AG20443 (cell line): ENCODE results near the gene DUS1L.
A peak's percentile ranks its signal among the peaks of the same experiment; 100 is the strongest.

ENCODE experiments used
- DNase-seq: peaks from one replicate; pipeline ENCODE4 v3.0.0; 2012; ENCODE audit warnings: low spot score, mixed read lengths

Gene DUS1L

DNA sequence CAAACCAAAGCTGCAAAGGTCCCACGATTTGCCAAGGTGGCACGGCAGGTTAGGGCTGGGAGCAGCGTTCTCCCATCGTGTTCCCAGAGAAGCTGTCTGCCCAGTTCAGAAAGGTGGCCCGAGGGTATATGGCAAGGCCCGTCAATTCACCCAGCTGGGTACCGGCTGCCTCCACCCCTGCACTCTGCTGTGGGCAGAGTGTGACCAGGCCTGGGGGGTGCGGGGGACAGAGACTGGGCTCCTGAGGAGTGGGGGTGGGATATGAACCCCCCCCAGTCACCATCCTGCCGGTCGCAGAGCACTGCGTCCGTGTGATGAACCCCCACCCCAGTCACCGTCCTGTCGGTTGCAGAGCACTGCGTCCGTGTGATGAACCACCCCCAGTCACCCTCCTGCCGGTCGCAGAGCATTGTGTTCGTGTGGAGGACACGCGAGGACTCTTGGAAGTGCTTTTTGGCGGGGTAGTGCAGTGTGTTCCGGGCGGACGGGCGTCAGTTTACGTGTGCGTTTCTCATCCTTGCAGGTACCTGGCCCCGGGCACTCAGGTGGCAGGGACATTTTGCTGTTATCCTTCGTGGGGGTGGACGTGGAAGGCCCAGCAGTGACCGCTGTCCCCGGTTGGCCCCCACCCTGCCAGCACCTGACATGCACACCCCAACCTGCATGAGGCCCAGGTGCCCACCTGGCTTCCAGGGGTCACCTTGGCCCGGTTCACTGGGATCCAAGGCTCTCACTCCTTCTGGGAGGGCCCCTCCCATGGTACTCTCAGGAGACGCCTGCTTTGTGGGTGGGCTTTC is 35.1 kb upstream of the DUS1L start:
- DNase-seq: no peak

DNA sequence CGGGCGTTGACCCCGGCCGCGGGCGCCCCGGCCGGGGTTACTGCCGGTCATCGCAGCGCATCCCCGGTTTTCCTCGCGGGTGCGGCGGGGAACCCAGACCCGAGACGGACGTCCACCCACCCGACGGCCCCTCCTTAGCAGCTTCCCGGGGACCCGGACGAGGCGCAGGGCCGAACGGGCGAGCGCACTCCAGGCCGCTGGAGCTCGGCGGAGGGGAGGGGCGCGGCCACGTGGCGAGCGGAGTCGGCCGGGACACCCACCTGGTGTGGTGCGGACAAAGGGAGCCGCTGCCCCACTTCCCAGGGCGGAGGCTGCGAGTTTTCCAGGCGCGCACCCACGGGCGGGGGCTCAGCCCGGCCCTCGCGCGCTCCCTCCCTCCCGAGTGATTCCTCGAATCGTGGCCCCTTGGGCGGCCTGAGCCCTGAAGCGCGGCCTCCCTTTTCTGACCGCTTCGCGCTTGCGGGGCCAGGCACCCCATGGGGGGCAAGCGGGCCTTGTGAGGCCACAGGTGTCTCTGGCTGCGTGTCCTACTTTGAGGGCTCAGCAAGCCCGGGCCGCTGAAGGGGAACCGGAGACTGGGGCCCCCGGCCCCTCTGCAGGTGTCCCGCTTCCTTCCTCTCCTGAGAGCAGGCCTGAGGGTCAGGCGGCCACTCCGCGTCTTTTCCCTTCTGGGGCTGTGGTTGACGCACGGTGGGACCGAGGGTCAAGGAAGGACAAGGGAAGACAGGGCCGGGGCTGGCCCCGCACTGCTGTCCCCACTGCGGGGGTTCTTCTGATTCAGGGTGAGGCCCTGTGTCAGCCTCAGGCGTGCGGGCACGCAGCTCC is 33.5 kb upstream of the DUS1L start:
- DNase-seq: no peak

DNA sequence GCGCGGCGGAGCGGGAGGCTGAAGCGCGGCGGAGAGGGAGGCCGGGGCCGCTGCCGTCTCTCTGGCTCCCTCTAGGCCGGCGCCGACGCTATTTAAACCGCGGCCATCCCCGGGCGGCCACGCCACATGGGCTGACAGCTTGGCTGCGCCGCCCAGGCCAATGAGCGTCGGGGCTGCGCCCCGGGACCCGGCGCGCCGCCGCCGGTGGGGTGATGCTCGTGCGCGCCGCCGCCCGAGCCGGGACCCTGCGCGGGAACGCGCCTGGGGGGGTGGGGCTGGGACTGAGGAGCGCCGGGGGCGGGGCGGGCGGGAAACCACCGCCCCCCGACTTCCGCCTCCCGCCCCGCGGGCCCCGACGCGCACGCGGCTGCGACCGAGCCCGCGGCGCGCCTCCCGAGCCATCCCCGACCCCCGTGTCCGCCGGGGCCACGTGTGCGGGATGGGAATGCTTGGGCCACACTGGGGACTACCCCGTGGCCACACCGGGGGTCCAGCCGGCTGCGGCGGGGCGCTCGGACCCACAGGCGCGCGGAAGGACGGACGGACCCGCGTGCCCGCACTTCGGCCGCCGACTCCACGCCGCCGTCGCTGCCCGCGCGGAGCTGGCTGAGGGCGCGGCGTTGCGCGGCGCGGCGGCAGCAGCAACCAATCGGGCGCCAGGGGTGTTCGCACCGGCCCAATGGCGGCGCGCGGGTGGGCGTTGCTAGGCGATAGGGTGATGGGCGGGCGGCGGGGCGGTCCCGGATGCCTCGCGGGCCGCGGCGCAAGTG is 32.8 kb upstream of the DUS1L start, which contains the start of gene FASN:
Gene FASN (minus strand): TSS at position 68 of the 770 bp plus-strand sequence. CDS start 1,791 bp downstream, outside the sequence.
- peak; percentile 100 for DNase-seq

DNA sequence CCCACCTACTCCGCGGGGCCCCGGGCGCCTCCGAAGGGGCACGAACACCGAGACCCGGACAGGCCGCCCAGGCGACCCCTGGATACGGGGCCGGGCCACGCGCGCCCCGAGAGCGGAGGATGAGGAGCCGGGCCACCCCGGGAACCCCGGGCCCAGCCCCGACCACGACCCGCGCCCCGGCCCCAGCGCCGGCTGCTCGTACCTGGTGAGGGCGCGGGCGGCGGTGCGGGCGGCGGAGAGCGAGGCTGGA is 32.2 kb upstream of the DUS1L start:
- DNase-seq: no peak

DNA sequence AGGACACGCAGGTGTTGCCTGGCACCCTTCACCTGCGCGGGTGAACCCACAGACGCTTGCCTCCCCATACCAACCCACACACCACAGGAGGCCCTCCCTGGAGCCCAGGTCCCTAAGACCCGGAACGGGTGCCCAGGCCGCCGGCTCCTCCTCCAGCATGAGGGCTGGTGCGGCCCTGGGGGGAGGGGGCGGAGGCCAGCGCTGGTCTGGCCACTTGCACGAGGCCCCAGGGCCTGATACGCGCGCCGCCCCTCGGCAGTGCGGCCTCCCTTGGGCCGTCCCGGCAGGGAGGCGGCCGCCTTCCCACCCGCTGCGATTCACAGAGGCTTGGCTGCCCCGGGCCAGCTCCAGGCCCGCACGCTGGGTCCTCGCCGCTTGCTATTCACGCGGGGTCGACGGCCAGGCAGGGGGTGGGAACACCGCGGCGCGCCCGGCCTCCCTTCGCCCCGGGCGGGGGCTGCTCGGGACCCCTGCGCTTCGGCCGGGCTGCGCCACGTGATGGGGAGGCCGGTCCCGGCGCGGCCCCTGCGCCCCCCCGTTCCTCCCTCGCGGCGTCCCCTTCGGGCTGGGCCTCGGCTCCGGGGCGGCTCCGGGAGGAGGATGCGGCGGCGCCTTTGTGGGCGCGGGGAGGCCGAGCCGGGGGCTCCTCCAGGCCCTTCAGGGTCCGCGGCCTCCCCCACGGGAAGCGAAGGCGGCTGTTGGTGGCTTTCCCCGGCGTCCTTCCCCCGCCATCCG is 31.7 kb upstream of the DUS1L start:
- peak; percentile 86 for DNase-seq

DNA sequence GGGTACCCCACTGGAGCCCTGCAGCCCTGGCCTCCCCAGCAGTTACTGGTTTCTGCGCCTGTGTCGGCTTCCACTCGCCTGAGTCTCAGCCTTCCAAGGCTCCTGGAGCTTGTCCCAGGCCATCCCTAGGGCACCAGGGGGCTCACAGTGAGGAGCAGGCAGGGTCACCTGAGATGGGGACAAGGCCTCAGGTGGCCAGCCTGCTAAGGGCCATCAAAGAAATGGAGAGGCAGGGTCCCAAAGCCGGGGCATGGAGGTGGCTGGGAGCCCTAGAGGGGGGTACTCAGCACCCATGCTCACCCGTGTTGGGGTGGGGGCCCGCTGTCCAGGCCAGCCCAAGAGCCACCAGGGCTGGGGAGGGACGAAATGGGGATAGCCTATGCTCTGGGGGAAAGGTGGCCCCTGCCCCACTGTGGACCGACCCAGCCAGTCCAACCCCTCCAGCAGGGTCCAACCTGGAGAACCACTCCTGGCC is 31.1 kb upstream of the DUS1L start:
- DNase-seq: no peak

DNA sequence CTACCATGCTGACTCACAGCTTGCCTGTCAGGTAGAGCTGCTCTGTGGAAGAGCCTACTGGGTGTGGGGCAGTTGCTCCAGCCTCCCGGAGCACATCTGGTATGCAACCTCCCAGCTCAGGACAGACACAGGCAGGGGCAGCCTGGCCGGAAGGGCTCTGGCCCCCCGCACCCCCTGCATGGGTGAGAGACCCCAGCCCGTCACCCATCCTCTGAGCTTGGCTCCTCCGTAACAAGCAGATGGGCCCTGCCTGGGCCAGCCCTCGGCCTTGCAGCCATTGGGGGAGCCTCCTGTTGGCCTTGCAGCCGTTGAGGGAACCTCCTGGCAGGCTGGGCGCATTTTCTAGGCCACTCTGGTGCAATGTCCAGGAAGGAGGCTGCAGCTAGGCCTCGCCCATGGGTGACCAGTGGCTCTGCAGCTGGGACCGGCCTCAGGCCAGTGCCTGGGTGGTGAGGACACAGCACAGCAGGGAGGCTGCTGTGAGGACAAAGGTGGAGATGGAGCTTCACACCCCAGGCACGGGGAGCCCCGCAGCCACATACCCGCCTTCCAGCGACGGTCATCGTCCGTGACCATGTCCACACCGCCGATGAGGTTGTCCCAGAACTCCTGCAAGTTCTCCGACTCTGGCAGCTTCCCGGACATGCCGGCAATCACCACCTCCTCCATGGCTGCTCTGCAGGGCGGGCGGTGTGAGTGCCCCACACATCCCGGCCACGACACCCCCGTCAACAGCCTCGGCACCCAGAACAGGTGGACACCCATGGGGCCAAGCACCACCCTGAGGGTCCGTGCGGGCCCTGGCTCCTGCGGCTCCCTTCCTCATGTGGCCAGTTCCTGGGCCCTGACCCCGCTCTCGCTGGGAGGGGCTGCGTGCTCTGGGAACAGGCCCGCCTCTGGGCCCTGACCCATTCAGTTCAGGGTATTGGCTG is 30.4 kb upstream of the DUS1L start:
- no peak for DNase-seq

DNA sequence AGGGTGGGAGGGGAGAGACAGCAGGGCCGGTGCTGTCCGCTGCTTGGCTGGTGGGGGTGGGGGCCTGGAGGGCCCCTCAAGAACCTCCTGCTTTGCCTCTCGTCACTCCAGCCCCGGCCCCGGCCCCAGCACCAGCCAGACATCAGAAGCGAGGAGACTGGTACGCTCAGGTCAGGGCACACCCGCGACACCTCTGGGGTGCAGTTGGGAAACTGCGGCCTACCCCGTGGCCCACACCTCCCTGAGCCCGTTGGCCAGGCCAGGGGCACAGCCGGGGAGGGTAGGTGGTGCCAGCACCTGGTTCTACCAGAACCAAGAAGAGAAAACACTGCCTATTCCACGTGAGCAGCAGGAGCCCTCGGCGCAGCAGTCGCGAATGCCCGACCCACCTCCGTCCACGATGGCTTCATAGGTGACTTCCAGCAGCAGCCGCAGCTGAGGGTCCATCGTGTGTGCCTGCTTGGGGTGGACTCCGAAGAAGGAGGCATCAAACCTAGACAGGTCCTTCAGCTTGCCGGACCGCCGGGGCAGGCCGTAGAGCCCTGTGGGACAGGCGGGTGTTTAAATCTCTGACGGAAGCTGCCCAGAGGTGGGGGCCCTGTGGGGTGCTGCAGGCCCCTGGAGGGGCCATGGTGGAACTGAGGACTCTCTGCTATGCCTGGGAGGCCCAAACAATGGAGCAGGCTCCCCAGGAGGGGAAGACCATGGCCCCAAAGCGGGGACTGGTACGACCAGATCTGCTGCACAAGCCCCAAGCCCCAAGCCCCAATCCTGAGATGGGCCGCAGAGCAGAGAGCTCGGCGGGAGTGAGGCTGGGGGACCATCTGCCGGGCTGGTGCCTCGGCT is 29.6 kb upstream of the DUS1L start:
- DNase-seq: no peak

DNA sequence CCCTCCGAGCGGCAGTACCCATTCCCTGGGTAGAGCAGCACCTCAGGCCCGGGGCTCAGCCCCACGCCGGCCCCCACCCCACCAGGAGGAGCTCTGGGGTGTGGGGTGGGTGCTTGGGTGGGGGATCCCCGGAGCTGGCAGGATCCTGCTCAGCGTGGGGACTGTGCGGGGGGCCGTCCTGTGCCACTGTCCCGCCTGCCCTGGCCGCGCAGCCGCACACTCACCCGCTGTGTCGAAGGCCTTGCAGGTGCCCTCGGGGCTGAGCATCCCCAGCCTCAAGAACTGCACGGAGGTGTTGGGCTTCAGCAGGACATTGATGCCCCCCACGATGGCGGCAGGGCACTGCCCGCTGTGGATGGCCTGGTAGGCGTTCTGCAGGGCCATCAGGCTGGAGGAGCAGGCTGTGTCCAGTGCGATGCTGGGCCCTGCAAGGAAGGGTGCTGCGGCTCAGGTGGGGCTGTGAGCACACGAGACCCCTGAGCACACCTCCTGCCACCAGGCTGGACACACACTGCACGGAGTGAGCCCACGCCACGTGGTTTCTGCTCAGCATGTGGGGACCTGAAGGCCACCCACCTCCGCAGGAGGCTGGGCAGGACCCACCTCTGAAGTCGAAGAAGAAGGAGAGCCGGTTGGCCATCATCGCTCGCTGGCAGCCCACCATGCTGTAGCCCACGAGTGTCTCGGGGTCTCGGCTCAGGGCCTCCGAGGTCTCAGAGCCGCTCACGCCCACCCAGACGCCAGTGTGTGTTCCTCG is 27.6 kb upstream of the DUS1L start:
- no peak for DNase-seq

DNA sequence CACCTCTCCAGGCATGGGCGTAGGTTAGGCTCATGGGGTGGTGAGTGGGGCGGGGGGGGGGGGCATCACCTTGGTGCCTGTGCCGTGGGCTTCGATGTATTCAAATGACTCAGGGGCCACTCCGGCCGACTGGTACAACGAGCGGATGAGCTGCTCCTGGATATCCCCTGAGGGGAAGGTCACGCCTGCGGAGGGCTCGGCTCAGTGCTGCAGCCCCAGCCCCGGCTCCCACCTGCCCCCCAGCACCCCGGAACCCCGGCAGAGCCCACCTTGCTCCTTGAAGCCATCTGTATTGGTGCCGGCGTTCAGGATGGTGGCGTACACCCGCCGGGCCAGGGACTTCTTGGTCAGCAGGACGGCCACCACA is 27.0 kb upstream of the DUS1L start:
- DNase-seq: no peak

DNA sequence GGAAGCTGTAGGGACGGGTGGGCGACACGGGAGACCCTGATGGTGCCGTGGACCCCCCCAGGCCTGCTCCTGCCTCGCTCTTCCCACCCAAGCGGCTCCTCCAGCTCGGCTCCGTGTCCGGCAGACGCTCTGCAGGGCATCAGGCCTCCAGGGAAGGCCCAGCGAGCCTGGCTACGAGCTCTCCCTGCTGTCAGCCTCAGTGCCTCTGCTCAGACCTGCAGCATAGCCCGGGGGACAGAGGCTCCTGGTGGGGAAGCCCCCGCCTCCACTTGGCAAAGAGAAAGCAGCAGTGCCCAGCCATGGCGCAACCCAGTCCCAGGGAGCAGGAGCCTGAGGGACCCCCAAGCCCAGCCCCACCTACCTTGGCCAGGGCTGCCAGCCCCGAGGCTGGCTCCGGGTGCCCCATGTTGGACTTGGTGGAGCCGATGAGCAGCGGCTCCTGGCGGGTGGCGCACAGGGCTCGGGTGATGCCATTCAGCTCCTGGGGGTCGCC is 26.5 kb upstream of the DUS1L start:
- DNase-seq: no peak

DNA sequence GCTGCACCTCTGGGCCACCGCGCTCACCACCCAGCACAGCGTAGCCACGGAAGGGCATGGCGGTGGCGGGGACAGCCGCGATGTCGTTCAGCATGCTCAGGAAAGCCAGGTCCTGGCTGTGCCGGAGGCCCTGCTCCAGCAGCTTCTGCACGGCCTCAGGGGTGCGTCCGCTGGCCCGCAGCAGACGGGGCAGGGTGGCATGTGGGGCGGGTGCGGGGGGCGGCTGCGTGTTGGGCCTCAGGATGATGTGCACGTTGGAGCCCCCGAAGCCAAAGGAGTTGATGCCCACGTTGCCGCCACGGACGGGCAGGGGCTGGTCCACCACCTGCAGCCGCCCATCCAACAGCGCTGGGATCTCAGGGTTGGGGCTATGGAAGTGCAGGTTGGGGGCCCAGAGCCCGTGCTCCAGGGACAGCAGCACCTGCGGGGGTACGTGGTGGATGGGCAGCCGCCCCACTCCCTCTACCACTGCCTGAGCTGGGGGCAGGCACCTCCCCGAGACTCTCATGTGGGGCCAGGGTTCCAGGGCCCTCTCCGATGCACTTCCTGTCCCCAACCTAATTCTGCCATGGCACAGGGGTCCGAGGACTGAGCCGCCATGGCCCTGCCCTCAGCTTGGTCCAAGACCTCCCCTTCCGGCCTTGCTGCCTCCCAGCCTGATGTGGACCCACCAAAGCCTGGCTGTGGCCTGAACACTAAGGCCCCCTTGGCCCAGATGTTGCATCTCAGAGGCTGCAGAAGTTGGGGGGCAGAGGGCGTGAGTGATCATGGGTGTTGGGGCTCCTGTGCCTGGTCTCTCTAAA is 25.9 kb upstream of the DUS1L start:
- DNase-seq: no peak

DNA sequence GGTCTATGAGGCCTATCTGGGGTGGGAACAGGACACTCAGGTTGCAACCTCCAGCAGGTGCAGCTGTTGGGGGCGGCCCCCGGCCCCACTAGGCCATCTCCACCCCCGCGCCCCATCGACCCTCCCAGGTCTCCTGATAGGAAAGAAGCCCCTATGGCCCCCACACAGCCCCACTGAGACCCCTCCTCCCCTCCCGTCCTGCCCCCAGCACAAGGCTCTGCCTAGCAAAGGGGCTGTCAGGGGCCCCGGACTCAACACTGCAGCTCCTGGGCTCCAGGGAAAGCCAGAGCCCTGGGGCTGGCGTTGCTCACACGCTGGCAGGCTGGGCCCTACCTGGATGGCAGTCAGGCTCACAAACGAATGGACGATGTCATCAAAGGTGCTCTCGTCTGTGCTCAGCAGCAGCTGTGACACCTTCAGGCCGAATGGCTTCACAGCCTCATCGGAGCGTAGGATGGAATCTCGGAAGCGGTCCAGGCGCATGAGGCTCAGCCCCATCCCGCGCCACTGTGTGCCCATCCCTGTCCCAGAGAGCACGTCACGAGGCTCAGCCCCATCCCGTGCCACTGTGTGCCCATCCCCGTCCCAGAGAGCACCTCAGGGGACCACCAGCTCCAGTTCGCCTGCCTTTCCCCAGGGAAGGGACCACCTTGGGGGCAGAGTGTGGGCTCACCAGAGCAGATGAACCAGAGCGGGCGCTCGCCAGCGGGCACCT is 25.1 kb upstream of the DUS1L start:
- no peak for DNase-seq

DNA sequence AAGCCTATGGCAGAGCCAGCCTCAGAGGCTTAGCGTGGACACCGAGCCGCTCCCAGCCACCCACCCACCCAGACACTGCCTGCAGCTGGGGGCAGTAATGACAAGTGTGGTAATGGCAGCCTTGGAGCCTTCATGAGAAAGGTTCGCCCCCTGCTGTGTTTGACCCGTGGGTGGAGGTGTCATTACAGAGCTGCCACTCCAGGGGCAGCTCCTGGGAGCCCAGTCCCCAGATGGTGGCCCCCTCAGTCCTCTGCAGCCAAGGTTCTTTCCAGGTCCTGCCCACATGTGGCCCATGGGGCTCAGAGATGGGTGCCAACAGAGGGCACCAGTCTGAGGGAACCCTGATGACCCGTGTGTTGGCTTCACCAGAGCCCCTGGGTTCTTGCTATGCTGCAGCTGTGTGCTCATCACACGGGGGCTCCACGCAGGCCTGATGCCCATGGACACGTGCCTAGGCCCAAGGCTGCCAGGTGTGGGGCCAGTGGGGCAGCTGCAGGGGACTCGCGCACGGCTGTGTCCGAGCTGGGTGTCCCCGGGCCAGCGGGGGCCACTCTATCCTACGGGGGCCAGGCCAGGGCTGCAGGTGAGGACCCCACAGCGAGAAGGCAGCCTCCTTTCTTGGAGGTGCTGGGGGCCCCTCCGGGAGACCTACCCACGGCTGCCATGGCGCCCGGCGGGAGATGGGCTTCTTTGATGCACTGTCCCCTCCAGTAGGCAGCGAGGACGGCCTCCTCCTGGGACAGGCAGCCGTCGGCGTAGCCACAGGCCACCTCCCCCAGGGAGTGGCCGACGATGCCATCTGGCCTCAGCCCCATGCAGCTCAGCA is 24.3 kb upstream of the DUS1L start:
- DNase-seq: no peak

DNA sequence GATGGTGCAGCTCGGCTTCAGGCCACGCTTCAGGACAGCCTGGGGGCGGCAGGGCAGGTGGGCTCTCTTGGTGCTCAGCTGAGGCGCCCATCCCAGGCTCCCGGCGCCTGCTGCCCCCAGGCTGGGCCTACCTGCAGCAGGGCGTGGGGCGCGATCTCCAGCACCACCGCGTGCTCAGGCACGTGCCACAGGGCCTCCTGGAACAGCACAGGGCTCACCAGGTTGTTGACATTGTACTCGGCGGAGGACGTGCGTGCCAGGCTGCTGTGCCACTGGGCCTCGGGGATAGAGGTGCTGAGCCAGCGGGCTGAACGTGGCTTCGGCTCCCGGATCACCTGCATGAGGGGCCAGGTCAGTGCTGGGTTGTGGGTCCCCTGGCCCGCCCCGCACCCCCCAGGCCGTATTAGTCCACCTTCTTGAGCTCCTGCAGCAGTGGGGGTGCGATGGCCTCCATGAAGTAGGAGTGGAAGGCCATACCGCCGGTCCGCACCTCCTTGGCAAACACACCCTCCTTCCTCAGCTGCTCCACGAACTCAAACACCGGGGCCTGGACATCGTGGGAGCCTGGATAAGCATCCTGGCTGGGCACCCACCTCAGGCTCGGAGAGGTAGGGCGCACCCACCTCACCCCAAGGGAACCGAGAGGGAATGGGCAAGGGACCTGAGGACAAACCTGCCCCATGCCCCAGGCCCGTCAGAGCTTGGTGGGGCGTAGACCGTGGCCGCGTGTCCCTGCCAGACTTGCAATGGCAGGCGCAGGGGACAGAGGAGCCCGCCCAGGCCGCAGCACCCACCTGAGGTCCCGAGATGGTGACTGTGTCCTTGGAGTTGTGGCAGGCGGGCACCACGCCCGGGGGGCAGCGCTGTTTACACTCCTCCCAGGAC is 23.5 kb upstream of the DUS1L start:
- DNase-seq: no peak
